ENCODE results near the gene HOTAIR. TPM values are rescaled to one million over a fixed set of nuclear protein-coding genes. Genes with fewer than 3 reads are reported as not detected.

HOTAIR gene
- total RNA-seq, 1 experiment from 2014 or later: 5.5 TPM

DNA sequence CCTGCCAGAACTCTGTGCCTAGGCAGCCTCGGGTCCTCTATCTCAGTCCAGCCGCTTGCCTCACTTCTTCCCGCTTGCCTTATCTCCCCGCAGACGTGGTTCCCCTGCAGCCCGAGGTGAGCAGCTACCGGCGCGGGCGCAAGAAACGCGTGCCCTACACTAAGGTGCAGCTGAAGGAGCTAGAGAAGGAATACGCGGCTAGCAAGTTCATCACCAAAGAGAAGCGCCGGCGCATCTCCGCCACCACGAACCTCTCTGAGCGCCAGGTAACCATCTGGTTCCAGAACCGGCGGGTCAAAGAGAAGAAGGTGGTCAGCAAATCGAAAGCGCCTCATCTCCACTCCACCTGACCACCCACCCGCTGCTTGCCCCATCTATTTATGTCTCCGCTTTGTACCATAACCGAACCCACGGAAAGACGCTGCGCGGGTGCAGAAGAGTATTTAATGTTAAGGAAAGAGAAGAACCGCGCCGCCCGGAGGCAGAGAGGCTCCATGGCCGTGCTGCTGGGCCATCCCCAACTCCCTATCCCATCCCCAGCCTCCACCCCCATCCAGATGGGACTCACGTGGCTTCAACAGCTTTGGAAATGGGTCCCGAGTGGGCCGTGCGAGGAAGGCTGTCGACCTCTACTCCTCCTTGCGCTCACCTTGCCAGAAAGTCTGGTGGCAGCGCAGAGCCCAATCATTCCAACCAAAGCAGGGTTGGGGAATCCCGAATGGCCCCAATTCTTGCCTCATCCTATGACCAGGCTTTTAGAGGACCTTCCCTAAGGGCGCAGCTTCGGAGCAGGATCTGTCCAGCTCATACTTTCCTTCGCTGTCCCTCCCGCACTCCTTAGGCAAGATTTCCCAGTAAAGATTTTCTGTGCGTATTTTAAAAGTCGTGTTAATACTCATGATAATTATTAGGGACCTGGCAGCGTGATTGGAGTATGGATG is 29.6 kb downstream of the HOTAIR start:
- BruUV-seq (replicated peaks): no TSS peak
- TF ChIP-seq, protein P1, sequence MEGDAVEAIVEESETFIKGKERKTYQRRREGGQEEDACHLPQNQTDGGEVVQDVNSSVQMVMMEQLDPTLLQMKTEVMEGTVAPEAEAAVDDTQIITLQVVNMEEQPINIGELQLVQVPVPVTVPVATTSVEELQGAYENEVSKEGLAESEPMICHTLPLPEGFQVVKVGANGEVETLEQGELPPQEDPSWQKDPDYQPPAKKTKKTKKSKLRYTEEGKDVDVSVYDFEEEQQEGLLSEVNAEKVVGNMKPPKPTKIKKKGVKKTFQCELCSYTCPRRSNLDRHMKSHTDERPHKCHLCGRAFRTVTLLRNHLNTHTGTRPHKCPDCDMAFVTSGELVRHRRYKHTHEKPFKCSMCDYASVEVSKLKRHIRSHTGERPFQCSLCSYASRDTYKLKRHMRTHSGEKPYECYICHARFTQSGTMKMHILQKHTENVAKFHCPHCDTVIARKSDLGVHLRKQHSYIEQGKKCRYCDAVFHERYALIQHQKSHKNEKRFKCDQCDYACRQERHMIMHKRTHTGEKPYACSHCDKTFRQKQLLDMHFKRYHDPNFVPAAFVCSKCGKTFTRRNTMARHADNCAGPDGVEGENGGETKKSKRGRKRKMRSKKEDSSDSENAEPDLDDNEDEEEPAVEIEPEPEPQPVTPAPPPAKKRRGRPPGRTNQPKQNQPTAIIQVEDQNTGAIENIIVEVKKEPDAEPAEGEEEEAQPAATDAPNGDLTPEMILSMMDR (conservative IDR thresholded peaks at IDR 0.05; ENCODE audit: low read depth, low read length): no peak
- no peak for TF ChIP-seq EZH2 (IDR thresholded peaks at IDR 0.05; ENCODE audit: borderline replicate concordance, low read depth, low read length, poor library complexity, severe bottlenecking)
- H3K27ac ChIP-seq (ENCODE audit: low read depth, low read length, poor library complexity, severe bottlenecking): no peak overlapping the region
- intact Hi-C loops (cut with micrococcal nuclease; ENCODE audit: unreplicated experiment): no loop called here
- H3K9me3 ChIP-seq (ENCODE audit: low read depth, low read length, poor library complexity, severe bottlenecking): no peaks in the 10 kb centered on the region
- CTCF ChIA-PET: no interaction called here
- POLR2A ChIA-PET (ENCODE audit: low non-redundant PET): no interaction called here
- H3K36me3 ChIP-seq (ENCODE audit: insufficient read depth, low read length, poor library complexity, severe bottlenecking): no peaks in the 10 kb centered on the region
- H3K4me1 ChIP-seq (ENCODE audit: insufficient read depth, low read length, poor library complexity, severe bottlenecking): peaks cover 5% of the 10 kb centered on the region
- no peaks in the 10 kb centered on the region for H3K27me3 ChIP-seq (replicated peaks; ENCODE audit: insufficient read depth, low read depth, low read length, poor library complexity)
- DNase-seq (ENCODE audit: low spot score): no peak
- H3K4me3 ChIP-seq (ENCODE audit: low read depth, low read length, poor library complexity, severe bottlenecking): no peak overlapping the region

DNA sequence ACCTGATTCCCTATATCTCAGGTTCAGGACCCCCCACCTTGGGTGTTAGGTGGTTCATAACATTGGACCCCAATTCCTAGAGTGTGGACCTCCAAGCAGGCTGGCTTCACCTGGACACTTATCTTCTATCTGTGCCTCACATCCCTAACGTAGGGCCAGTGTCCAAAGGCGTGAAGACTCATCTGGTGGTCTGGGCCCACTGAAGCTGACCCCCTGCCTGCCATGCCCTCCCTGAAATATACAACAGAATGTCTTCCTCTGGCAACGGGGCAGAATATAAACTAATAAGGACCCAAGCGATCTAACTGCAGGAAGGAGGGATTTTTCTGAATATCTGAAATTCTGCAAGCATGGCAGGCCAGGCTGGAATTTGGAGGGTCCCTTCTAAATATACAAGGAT is 30.5 kb downstream of the HOTAIR start:
- H3K4me1 ChIP-seq (ENCODE audit: insufficient read depth, low read length, poor library complexity, severe bottlenecking): peaks cover 5% of the 10 kb centered on the region
- POLR2A ChIA-PET (ENCODE audit: low non-redundant PET): no interaction called here
- H3K27ac ChIP-seq (ENCODE audit: low read depth, low read length, poor library complexity, severe bottlenecking): no peak overlapping the region
- no TSS peak for BruUV-seq (replicated peaks)
- no peaks in the 10 kb centered on the region for H3K36me3 ChIP-seq (ENCODE audit: insufficient read depth, low read length, poor library complexity, severe bottlenecking)
- intact Hi-C loops (cut with micrococcal nuclease; ENCODE audit: unreplicated experiment): no loop called here
- no peaks in the 10 kb centered on the region for H3K27me3 ChIP-seq (replicated peaks; ENCODE audit: insufficient read depth, low read depth, low read length, poor library complexity)
- DNase-seq (ENCODE audit: low spot score): no peak
- H3K9me3 ChIP-seq (ENCODE audit: low read depth, low read length, poor library complexity, severe bottlenecking): no peaks in the 10 kb centered on the region
- no peak overlapping the region for H3K4me3 ChIP-seq (ENCODE audit: low read depth, low read length, poor library complexity, severe bottlenecking)
- CTCF ChIA-PET: no interaction called here
- TF ChIP-seq EZH2 (IDR thresholded peaks at IDR 0.05; ENCODE audit: borderline replicate concordance, low read depth, low read length, poor library complexity, severe bottlenecking): no peak
- TF ChIP-seq, protein P1 (conservative IDR thresholded peaks at IDR 0.05; ENCODE audit: low read depth, low read length): no peak

DNA sequence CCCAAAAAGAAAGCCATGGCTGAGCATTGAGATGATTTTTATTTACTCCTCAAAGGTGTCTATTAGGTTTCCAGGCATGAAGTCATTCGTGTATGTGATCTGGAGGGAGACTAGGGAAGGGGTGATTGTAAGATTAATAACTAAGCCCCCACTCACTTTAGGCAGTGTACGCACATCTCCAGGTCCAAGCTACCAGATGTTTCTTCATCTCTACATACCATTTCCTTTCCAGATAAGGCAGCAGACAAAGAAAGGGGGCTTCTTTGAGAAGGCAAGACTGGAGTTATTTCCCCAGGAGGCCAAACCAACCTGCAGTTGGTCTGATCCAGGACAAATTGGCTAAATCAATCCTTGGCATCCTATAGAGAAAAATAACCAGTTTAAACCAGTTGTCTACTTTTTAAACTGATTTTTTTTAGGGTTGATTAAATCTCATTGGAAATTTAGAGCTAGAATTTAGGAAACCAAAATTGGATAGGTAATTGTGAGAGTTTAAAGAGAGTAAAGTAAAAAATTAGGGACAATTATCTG is 32.2 kb downstream of the HOTAIR start:
- ChIA-PET POLR2A (ENCODE audit: low non-redundant PET) (interaction anchor here (0.7 kb wide), 1 partner anchor 235 kb away, joined by 3 read pairs; no protein-coding TSS in a partner anchor), CTCF (no interaction called here)
- Histone ChIP-seq H3K9me3 (ENCODE audit: low read depth, low read length, poor library complexity, severe bottlenecking) (no peaks in the 10 kb centered on the region), H3K27me3 (replicated peaks; ENCODE audit: insufficient read depth, low read depth, low read length, poor library complexity) (no peaks in the 10 kb centered on the region), H3K4me1 (ENCODE audit: insufficient read depth, low read length, poor library complexity, severe bottlenecking) (peaks cover 9% of the 10 kb centered on the region), H3K4me3 (ENCODE audit: low read depth, low read length, poor library complexity, severe bottlenecking) (no peak overlapping the region), H3K27ac (ENCODE audit: low read depth, low read length, poor library complexity, severe bottlenecking) (no peak overlapping the region), H3K36me3 (ENCODE audit: insufficient read depth, low read length, poor library complexity, severe bottlenecking) (no peaks in the 10 kb centered on the region)
- no TSS peak for BruUV-seq (replicated peaks)
- DNase-seq (ENCODE audit: low spot score): no peak
- TF ChIP-seq, protein P1 (conservative IDR thresholded peaks at IDR 0.05; ENCODE audit: low read depth, low read length): no peak
- no peak for TF ChIP-seq EZH2 (IDR thresholded peaks at IDR 0.05; ENCODE audit: borderline replicate concordance, low read depth, low read length, poor library complexity, severe bottlenecking)
- intact Hi-C loops (cut with micrococcal nuclease; ENCODE audit: unreplicated experiment): no loop called here
